ENCODE measurements around the gene ECM1. TPM values are rescaled to one million over a fixed set of nuclear protein-coding genes. Genes with fewer than 3 reads are reported as not detected.

ECM1 gene
- total and polyA plus RNA-seq, 2 experiments from 2014 or later = 1.9 to 2.9 TPM

DNA sequence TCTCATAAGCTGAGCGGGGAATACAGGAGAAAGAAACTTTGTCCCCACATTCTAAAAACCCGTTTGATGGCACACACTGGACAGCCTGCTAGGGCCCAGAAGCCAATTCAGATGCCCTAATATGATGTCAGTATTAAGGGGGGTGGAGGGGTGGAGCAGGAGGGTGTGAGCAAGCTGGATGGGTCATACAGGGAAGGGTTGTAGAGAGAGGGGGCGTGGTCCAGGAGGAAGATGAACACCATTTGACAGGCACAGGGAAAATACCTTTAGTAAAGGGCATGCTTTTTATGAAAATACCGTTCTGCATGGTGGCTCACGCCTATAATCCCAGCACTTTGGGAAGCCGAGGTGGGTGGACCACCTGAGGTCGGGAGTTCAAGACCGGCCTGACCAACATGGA, 14.7 kb upstream of the ECM1 start:
- no peak for TF ChIP-seq CTCF (IDR thresholded peaks at IDR 0.05; ENCODE audit: low read depth, low read length)
- Histone ChIP-seq H3K27me3 (no peaks in the 10 kb centered on the region), H3K4me1 (ENCODE audit: low read depth) (peaks cover 1% of the 10 kb centered on the region), H3K36me3 (peaks cover 28% of the 10 kb centered on the region), H3K4me3 (no peak overlapping the region), H3K9me3 (ENCODE audit: low read depth) (no peaks in the 10 kb centered on the region), H3K27ac (no peak overlapping the region)
- DNase-seq (ENCODE audit: low read depth in 1 of 2, low spot score in 1 of 2) = no peak

- Histone ChIP-seq H3K27me3 (no peaks in the 10 kb centered on the region), H3K27ac (no peak overlapping the region), H3K36me3 (peaks cover 28% of the 10 kb centered on the region), H3K4me3 (no peak overlapping the region), H3K4me1 (ENCODE audit: low read depth) (no peaks in the 10 kb centered on the region), H3K9me3 (ENCODE audit: low read depth) (no peaks in the 10 kb centered on the region)
- DNase-seq (ENCODE audit: low read depth in 1 of 2, low spot score in 1 of 2) = no peak
- TF ChIP-seq CTCF (IDR thresholded peaks at IDR 0.05; ENCODE audit: low read depth, low read length) = no peak
Measured at GRCh38 chr1:150498342-150498741, 9.6 kb upstream of the ECM1 start.

DNA sequence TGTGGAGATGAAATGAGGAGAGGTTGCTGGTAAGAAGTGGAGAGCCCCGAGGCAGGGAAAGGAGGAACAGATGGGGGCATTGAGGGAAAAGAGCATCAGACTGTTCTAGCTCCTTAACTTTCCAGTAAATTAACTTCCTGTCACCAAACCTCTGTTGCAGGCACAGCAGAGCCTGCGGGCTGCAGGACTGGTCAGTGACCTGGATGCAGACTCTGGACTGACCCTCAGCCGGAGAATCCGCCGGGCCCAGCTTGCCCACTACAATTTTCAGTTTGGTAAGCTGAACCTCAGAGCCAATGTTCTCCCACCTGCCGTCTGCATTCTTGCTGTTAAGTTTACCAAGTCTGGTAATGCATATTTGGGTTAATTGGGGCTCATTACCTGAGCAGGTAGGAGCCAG, 2.5 kb upstream of the ECM1 start:
- Histone ChIP-seq H3K4me3 (no peak overlapping the region), H3K27ac (peak overlapping the region; percentile 76), H3K4me1 (ENCODE audit: low read depth) (peaks cover 9% of the 10 kb centered on the region), H3K36me3 (peaks cover 26% of the 10 kb centered on the region), H3K27me3 (no peaks in the 10 kb centered on the region), H3K9me3 (ENCODE audit: low read depth) (no peaks in the 10 kb centered on the region)
- TF ChIP-seq CTCF (IDR thresholded peaks at IDR 0.05; ENCODE audit: low read depth, low read length) = no peak
- DNase-seq (ENCODE audit: low read depth in 1 of 2, low spot score in 1 of 2) = no peak

DNA sequence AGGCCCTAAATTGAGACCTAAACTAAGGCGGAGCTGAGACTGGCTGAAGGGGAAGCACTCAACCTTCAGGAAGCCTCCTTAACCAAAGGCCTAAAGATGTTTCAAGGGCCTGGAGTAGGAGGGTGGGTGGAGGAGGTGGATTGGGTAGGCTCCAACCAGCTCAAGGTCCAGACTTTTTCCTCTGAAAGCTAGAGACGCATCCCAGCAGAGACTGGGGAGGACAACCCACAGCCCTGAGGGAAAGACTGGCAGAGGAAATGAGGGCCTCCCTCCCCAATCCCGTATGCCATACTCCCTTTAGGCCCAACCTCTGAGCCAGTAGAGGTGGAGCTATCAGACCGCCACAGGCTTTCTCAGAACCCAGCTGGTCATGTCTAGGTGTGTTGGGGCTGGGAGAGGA, 1.1 kb downstream of the ECM1 start:
- no peak for DNase-seq (ENCODE audit: low read depth in 1 of 2, low spot score in 1 of 2)
- no peak overlapping the region for H3K27ac ChIP-seq
- peaks cover 14% of the 10 kb centered on the region for H3K36me3 ChIP-seq
- no peak for TF ChIP-seq CTCF (IDR thresholded peaks at IDR 0.05; ENCODE audit: low read depth, low read length)
- H3K27me3 ChIP-seq = no peaks in the 10 kb centered on the region
- no peaks in the 10 kb centered on the region for H3K9me3 ChIP-seq (ENCODE audit: low read depth)
- H3K4me1 ChIP-seq (ENCODE audit: low read depth) = peaks cover 9% of the 10 kb centered on the region
- no peak overlapping the region for H3K4me3 ChIP-seq

GRCh38 chr1:150511551-150511950, 3.6 kb downstream of the ECM1 start:
- TF ChIP-seq CTCF (IDR thresholded peaks at IDR 0.05; ENCODE audit: low read depth, low read length) = no peak
- DNase-seq (ENCODE audit: low read depth in 1 of 2, low spot score in 1 of 2) = no peak
- Histone ChIP-seq H3K27ac (no peak overlapping the region), H3K36me3 (no peaks in the 10 kb centered on the region), H3K9me3 (ENCODE audit: low read depth) (no peaks in the 10 kb centered on the region), H3K27me3 (no peaks in the 10 kb centered on the region), H3K4me1 (ENCODE audit: low read depth) (peaks cover 11% of the 10 kb centered on the region), H3K4me3 (no peak overlapping the region)

Measured in cardiac muscle cell (in vitro differentiated cells and primary cell).